LoVo (cell line): ENCODE data around the gene JAML.

Source experiments
- DNase-seq: peaks from one replicate; pipeline ENCODE4 v3.0.0-alpha.2; 2016; ENCODE audit warnings: low spot score

Gene JAML

GRCh38 chr11:118215765-118216164, 9.0 kb downstream of the JAML start:
- no peak for DNase-seq

DNA sequence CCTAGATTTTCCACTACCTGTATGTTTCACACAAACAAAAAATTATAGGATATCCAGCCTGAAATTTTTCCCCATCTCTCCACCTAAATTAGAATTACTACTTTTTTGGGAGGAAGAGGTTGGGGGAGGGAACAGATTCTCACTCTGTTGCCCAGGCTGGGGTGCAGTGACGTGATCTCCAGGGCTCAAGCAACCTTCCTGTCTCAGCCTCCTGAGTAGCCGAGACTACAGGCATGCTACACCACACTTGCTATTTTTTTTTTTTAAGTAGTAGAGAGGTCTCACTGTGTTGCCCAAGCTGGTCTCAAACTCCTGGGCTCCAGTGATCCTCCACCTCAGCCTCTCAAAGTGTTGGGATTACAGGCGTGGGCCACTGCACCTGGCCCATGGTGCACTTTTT, 9.5 kb downstream of the JAML start:
- no peak for DNase-seq

GRCh38 chr11:118214210-118214914, 10.4 kb downstream of the JAML start:
- DNase-seq: no peak

DNA sequence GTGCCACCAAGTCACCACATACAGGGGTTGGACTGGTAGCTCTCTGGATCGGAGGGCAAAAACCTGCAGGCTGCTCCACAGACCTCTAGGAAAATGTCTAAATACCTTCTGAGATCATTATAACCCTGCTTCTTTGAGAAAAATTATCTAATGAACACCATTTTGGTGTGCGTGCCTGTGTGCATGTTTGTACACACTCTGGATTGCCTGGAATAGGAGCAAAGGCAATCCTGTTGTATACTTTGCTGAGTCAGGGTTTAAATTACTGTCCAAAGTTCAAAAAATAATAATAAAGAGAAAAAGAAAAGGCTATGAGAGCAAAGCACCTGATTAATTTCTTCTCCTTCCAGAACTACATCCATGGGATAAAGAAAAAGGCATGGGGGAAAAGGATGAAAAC, 11.0 kb downstream of the JAML start:
- DNase-seq: peak; percentile 28

- no peak for DNase-seq
Observed at GRCh38 chr11:118213201-118213600, 11.6 kb downstream of the JAML start.

GRCh38 chr11:118212781-118213191, 12.0 kb downstream of the JAML start:
- no peak for DNase-seq

- peak; percentile 6 for DNase-seq
Observed at GRCh38 chr11:118212131-118212725, 12.6 kb downstream of the JAML start.

DNA sequence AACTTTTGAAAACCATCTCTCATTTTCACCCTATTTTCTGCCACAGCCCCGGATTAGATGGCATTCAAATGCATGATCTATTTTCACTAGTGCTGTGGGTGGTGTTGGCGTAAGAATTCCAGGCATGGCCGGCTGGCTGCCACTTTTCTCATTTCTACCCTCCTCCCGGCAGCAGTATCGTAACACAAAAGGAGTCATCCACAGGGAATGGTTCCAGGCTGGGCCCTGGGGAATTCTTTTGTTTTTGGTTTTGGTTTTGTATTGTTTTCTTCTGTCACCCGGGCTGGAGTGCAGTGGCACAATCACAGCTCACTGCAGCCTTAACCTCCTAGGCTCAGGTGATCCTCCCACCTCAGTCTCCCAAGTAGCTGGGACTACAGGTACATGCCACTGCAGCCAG, 13.8 kb downstream of the JAML start:
- DNase-seq: no peak

GRCh38 chr11:118210323-118210722, 14.5 kb downstream of the JAML start:
- DNase-seq: no peak

DNA sequence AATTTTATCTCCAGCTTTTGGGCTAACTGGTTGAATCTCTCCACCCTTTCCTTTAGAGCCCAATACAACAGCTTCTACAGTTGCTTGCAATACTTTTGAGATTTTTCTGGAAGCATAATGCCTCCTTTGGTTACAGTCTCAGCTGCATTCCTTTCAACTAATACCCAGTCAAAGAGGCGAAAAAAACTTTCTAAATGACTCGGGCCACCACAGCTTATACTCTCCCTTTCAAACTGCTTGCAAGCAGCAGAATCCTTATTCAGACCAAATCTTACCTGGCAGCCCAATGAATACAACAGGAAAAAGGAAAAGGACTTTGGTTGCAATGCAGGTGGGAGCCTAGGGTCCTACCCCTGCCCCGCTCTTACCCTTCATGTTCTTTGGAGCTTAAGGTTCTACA, 15.8 kb downstream of the JAML start:
- no peak for DNase-seq

GRCh38 chr11:118207079-118207478, 17.7 kb downstream of the JAML start:
- DNase-seq: no peak

DNA sequence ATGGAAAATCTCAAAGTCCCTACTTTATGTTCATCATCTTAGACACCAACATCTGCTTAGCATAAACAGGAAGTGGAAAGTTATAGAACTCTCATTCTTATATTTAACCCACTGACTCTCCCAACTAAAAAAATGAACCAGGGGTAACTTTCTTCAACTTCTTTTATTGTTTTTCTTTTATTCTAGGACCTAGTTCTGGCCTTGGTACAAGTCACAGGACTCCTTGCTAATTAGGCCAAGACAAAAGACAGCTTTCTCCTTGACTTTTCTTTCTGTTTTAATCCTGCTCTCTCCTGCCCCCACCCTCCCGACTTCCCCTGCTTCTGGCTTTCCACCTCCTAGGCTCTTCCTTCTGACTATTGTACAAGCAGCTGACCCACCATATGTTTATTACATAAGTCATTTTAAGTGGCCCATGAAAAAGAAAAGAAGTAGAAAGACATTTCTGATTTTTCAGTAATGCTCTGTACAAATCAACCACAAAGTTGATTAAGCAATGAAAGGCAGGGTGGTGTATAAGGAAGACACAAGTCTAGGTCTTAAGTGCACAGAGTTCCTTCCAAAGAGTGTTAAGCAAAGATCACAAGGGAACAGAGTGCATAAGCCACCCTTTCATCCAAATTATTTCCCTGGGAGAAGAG, 18.3 kb downstream of the JAML start:
- DNase-seq: no peak

GRCh38 chr11:118205606-118206378, 19.0 kb downstream of the JAML start:
- DNase-seq: no peak

DNA sequence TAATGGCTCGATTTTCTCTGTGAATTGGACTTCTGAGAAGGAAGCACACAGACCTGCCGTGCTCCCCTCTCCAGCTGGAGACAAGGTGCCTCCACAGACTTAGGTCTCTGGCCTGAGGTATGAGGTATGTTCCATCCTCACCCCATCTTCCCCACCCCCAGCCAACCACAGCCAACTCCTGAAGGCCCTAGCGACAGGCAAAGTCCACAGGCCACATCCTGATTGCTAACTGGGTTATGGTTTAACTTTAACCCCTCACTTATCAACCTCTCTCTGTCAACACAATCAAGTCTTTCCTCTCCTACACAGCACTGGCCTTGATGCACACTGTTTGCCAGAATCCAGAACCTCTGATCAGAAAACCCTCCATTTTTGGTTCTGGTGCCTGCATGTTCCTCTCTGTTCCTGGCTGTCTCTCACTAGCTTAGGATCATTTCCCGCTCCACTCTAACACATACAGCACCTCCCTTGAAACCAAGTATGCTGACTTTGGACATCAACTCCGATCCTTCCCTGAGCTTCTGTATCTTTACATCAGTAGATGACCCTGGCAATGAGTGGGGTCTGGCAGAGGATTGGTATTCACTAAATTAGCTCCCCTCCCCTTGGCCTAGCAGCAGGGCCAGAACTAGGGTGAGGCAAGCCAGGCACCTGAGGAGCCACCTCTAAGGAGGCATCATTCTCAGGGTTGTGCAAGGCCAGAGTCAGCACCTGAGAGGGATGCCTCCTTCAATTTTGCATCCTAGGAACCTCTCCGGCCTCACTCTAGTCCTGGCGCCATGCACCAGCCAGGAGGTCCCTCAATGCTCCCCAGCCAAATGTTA, 22.0 kb downstream of the JAML start:
- peak; percentile 29 for DNase-seq

DNA sequence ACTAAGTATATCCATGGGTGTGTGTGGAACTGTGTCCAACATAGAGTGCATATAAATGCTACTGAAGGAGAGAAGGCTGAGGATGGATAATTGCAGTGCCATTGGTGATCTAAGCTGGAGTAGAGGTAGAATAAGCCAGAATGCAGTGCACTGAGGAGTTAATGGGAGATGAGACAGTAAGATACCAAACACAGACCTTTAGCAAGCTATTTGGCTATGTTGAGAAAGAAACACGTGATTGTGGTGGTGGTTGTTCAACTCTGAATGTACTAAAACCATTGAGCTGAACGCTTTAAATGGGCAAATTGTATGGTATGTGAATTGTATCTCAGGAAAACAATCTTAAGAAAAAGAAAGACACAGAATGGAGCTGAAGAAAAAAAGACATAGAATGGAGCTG, 22.8 kb downstream of the JAML start:
- DNase-seq: no peak

- DNase-seq: no peak
Observed at GRCh38 chr11:118200901-118201680, 23.7 kb downstream of the JAML start.

DNA sequence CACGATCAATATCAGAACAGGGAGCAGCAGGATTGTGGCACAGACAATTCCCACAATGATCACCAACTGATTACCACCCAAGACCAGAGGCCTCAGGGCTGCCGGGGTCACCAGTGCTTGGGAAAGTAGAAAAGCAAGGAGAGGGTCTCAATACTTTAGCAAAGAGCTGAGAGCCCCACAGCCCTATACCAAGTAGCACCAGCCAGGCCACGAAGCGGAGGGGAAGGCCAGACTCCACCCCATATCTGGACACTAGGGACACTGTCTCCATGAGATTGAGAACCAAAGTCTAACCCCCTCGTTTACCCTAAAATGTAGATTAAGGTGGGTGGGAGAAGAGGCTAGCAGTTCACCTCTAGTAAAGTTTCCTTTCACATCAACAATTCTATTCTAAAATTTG, 24.3 kb downstream of the JAML start:
- DNase-seq: no peak

GRCh38 chr11:118199135-118199534, 25.7 kb downstream of the JAML start:
- DNase-seq: no peak

- DNase-seq: peak; percentile 75
Observed at GRCh38 chr11:118198370-118198769, 26.4 kb downstream of the JAML start.

DNA sequence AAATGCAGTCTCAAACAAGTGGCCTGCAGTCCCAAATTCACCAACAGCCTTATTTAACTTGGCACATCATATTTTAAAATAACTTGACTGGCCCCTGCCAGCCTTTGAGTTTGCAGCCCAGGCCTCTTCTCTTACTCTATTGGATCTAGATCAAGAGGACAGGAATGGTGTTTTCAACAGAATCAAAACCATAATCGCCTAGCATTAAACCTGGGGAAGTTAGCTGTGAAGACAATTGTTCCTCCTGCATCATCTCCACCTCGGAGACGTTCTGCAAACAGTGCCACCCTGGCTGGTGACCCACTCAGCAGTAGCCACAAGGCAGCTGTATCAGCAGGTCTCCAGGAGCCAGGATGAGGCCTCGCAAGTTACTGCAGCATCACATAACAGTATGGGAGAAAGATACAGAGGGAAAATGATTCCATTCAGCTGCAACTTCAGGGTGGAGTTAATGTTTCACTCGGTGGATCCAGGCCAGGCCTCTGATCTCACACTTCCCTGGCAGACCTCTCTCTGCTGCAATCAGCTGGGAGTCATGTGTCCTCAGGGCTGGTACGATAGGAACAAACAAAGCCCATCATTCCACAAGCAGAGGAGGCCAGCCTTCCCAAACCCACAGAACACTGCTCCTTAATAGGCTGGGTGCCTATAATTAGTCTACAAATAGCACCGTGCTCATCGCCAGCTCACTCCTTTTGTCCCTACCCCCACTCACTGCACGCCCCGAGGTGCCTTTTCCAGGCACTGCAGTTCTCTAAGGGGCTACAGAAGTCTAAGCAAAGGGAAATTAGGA, 29.8 kb downstream of the JAML start:
- peak; percentile 72 for DNase-seq
